Osteoblast (primary cell): ENCODE results near the gene ST6GALNAC3. TPM values are rescaled to one million over a fixed set of nuclear protein-coding genes. Genes with fewer than 3 reads are reported as not detected.

Experiments used
- DNase-seq: peaks from one replicate; pipeline ENCODE4 v3.0.0; 2011; ENCODE audit warnings: low spot score, mixed read lengths; ENCODE audit not compliant: insufficient read length; ENCODE audit errors: missing footprints
- H2AFZ ChIP-seq: 2 replicates; pipeline ENCODE4 v1.6.0; 2011; ENCODE audit warnings: mild to moderate bottlenecking, low read length
- H3K27ac ChIP-seq: 2 replicates; pipeline ENCODE4 v1.5.1; 2011; ENCODE audit warnings: mild to moderate bottlenecking, low read depth, low read length, moderate library complexity
- H3K27me3 ChIP-seq: 2 replicates; pipeline ENCODE4 v1.6.0; 2012; ENCODE audit warnings: mild to moderate bottlenecking, control low read depth, inconsistent platforms, low read length, moderate library complexity; ENCODE audit not compliant: insufficient read depth
- H3K36me3 ChIP-seq: 2 replicates; pipeline ENCODE4 v1.5.1; 2011; ENCODE audit warnings: mild to moderate bottlenecking, low read length, control low read depth, moderate library complexity; ENCODE audit not compliant: insufficient read depth
- H3K4me1 ChIP-seq: 2 replicates; pipeline ENCODE4 v1.5.1; 2011; ENCODE audit warnings: mild to moderate bottlenecking, low read length, control low read depth, moderate library complexity; ENCODE audit not compliant: insufficient read depth
- H3K4me2 ChIP-seq: 2 replicates; pipeline ENCODE4 v1.6.0; 2011; ENCODE audit warnings: mild to moderate bottlenecking, low read length; ENCODE audit not compliant: insufficient read depth
- H3K4me3 ChIP-seq: fragments of 200-600 bp; sonication (generic); 3 replicates; pipeline ENCODE4 v1.5.1; 2012; ENCODE audit warnings: mild to moderate bottlenecking, low read length, inconsistent platforms; ENCODE audit not compliant: insufficient read depth
- H3K79me2 ChIP-seq: 2 replicates; pipeline ENCODE4 v1.6.0; 2012; ENCODE audit warnings: mild to moderate bottlenecking, low read length, control low read depth, inconsistent platforms; ENCODE audit not compliant: insufficient read depth
- H3K9me3 ChIP-seq: 2 replicates; pipeline ENCODE4 v1.5.1; 2011; ENCODE audit warnings: low read depth, low read length, control low read depth
- H4K20me1 ChIP-seq: 2 replicates; pipeline ENCODE4 v1.6.0; 2012; ENCODE audit warnings: mild to moderate bottlenecking, low read length, control low read depth; ENCODE audit not compliant: insufficient read depth
- CTCF ChIP-seq: IDR thresholded peaks from 2 replicates; pipeline ENCODE4 v1.5.1; 2011; ENCODE audit warnings: mild to moderate bottlenecking, low read depth, low read length, moderate library complexity; ENCODE audit errors: extremely low read depth
- total RNA-seq: library from RNA; depleted of rRNA; stranded (reverse); fragments of >200 nt; gene quantifications from 2 replicates; pipeline ENCODE4 v1.2.3, GENCODE V29; 2012

Gene ST6GALNAC3
- total RNA-seq, 1 donor: not detected

DNA sequence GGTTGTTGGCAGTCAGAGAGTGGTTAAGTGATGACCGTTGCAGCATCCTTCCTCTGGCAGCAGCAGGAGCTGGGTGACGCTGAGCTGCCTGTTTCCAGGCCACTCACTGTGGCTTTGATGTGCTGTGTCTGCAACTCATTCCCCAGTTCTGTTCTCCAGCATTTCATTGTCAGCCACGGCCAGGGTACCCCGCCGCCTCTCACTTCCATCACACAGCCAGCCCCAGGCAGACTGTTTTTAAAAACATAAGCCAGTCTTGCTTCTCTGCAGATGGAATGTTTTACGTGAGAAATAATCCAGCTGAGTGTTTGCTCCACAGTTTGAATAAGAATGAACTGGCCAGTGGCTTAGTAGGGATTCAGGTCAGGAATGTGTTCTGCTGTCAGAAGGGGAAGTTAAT is 21.5 kb upstream of the ST6GALNAC3 start:
- Histone ChIP-seq H2AFZ (no peak overlapping the region), H3K4me2 (no peak overlapping the region), H3K27me3 (no peaks in the 10 kb centered on the region), H3K27ac (no peak overlapping the region), H3K4me3 (no peak overlapping the region), H3K79me2 (no peaks in the 10 kb centered on the region), H4K20me1 (no peaks in the 10 kb centered on the region), H3K9me3 (no peaks in the 10 kb centered on the region), H3K36me3 (no peaks in the 10 kb centered on the region), H3K4me1 (no peaks in the 10 kb centered on the region)
- TF ChIP-seq CTCF: no peak
- no peak for DNase-seq

DNA sequence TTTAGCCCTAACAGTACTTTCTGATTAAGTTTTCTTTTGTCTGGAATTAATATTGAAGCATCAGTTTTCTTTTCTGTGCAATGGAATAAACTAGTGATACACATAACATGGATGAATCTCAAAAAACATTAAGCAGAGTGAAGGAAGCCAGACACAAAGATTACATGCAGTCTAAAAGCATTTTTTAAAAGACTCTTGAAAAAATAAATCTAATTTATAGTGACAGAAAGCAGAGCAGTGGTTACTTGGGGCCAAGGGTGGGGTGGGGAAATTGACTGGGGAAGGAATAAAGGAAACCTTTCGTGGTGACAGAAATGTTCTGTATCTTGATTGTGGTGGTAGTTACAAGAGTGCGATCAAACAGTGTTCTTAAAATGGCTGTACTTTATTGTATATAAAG is 20.2 kb upstream of the ST6GALNAC3 start:
- no peak overlapping the region for H2AFZ ChIP-seq
- no peak for DNase-seq
- H3K27ac ChIP-seq: no peak overlapping the region
- H3K79me2 ChIP-seq: no peaks in the 10 kb centered on the region
- H4K20me1 ChIP-seq: no peaks in the 10 kb centered on the region
- H3K9me3 ChIP-seq: no peaks in the 10 kb centered on the region
- H3K4me1 ChIP-seq: no peaks in the 10 kb centered on the region
- TF ChIP-seq CTCF: no peak
- H3K27me3 ChIP-seq: no peaks in the 10 kb centered on the region
- H3K4me3 ChIP-seq: no peak overlapping the region
- H3K36me3 ChIP-seq: no peaks in the 10 kb centered on the region
- H3K4me2 ChIP-seq: no peak overlapping the region

DNA sequence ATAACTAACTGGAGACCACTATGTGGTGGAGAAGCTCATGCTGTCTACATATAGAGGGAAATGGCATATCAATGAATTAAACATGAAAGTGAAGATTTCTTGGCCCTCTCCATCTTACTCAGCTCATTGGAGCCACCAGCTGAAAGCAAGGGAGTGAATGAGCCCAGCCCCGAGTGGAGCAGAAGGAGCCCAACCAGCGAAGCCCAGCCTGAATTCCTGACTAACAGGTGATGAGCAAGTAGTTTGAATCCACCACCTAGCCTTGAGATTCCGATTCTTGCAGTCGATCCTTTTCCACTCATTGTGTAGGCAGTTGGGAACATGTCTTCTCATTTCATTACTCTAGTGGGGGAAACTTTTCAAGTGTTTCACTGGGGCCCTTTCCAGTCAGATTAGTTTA is 18.6 kb upstream of the ST6GALNAC3 start:
- DNase-seq: no peak
- Histone ChIP-seq H4K20me1 (no peaks in the 10 kb centered on the region), H3K4me1 (no peaks in the 10 kb centered on the region), H3K79me2 (no peaks in the 10 kb centered on the region), H3K27me3 (no peaks in the 10 kb centered on the region), H2AFZ (no peak overlapping the region), H3K4me3 (no peak overlapping the region), H3K36me3 (no peaks in the 10 kb centered on the region), H3K4me2 (no peak overlapping the region), H3K27ac (no peak overlapping the region), H3K9me3 (no peaks in the 10 kb centered on the region)
- no peak for TF ChIP-seq CTCF

- Histone ChIP-seq H4K20me1 (no peaks in the 10 kb centered on the region), H3K79me2 (no peaks in the 10 kb centered on the region), H3K36me3 (no peaks in the 10 kb centered on the region), H3K4me2 (no peak overlapping the region), H2AFZ (no peak overlapping the region), H3K27ac (no peak overlapping the region), H3K27me3 (no peaks in the 10 kb centered on the region), H3K4me1 (no peaks in the 10 kb centered on the region), H3K9me3 (no peaks in the 10 kb centered on the region), H3K4me3 (no peak overlapping the region)
- no peak for TF ChIP-seq CTCF
- no peak for DNase-seq
Observed at GRCh38 chr1:76059451-76059850, 15.1 kb upstream of the ST6GALNAC3 start.
